Prostate gland (tissue), 2 donors: ENCODE results near the gene ZNF639. TPM values are rescaled to one million over a fixed set of nuclear protein-coding genes. Genes with fewer than 3 reads are reported as not detected.
"Not testable (repeated sequence)": the region's sequence is repeated elsewhere in the genome, so short reads cannot be mapped to it uniquely, and the experiment has no call there.

ENCODE experiments used
- DNase-seq: peaks from one replicate; pipeline ENCODE4 v3.0.0-alpha.2; 2019; ENCODE audit warnings: low spot score
- H3K27ac ChIP-seq, 2 donors: fragments of 200-600 bp; sonication (generic); 2 replicates each; pipeline ENCODE4 v1.5.1; 2017 to 2019
- H3K27me3 ChIP-seq: fragments of 200-600 bp; sonication (generic); replicated peaks from 2 replicates; pipeline ENCODE4 v1.5.1; 2019; ENCODE audit not compliant: insufficient read depth
- H3K36me3 ChIP-seq, 2 donors: fragments of 200-600 bp; sonication (generic); 1 replicate in 1 of 2; 2 replicates in 1 of 2; pipeline versions ENCODE4 v1.5.1 to v1.8.1; 2017 to 2019
- H3K4me1 ChIP-seq: fragments of 200-600 bp; sonication (generic); replicated peaks from 2 replicates; pipeline ENCODE4 v1.5.1; 2019
- H3K4me3 ChIP-seq, 2 donors: fragments of 200-600 bp; sonication (generic); 2 replicates each; pipeline ENCODE4 v1.5.1; 2017 to 2019
- H3K9me3 ChIP-seq: fragments of 200-600 bp; sonication (generic); 2 replicates; pipeline ENCODE4 v1.5.1; 2017
- CTCF ChIP-seq, 4 experiments: fragments of 200-600 bp in 2 of 4; fragments of 450-650 bp in 2 of 4; sonication (generic) in 2 of 4; IDR thresholded peaks; 1 replicate in 3 of 4; 2 replicates in 1 of 4; pipeline ENCODE4 v1.5.1; 2016 to 2019; ENCODE audit warnings: antibody characterized with exemption in 4 of 4, mild to moderate bottlenecking in 2 of 4, moderate library complexity in 2 of 4
- POLR2A ChIP-seq: fragments of 450-650 bp; IDR thresholded peaks from one replicate; pipeline ENCODE4 v1.6.1; 2016; ENCODE audit warnings: antibody characterized with exemption, mild to moderate bottlenecking
- POLR2AphosphoS5 ChIP-seq: sonication (generic); formaldehyde crosslinking; IDR thresholded peaks from one replicate; pipeline ENCODE4 v1.6.1; 2017; ENCODE audit warnings: antibody characterized with exemption
- WGBS: methylation state at CpG from one replicate; pipeline ENCODE4 v1.1.5; 2018; 5-methylcytosine and 5-hydroxymethylcytosine counted together
- intact Hi-C: fragments of 100-400 bp; cut with DNase I; formaldehyde crosslinking; loops from one replicate; pipeline ENCODE4 v1.14.2; 2022
- total RNA-seq, 2 donors: library from RNA; depleted of rRNA; stranded (reverse); fragments of >200 nt; gene quantifications; one replicate each; pipeline ENCODE4 v1.1.0, GENCODE V29; 2016

Gene ZNF639, protein sequence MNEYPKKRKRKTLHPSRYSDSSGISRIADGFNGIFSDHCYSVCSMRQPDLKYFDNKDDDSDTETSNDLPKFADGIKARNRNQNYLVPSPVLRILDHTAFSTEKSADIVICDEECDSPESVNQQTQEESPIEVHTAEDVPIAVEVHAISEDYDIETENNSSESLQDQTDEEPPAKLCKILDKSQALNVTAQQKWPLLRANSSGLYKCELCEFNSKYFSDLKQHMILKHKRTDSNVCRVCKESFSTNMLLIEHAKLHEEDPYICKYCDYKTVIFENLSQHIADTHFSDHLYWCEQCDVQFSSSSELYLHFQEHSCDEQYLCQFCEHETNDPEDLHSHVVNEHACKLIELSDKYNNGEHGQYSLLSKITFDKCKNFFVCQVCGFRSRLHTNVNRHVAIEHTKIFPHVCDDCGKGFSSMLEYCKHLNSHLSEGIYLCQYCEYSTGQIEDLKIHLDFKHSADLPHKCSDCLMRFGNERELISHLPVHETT
- total RNA-seq, result 10 to 100 TPM; 48.6 to 50.7 TPM

- intact Hi-C loops, result loop anchor here (2.0 to 5.0 kb wide), 2 partner anchors 176 to 240 kb away; partner anchors contain the start of gene ACTL6A
- peaks cover 4% of the 10 kb centered on the region for H3K4me1 ChIP-seq
- no peaks in the 10 kb centered on the region for H3K36me3 ChIP-seq
- TF ChIP-seq POLR2AphosphoS5 (no peak), CTCF (IDR thresholded peaks at IDR 0.05) (peak; percentile 74 to 82 (median 80)), POLR2A (peak; percentile 46)
- no peaks in the 10 kb centered on the region for H3K9me3 ChIP-seq
- under 1% methylated on average over 44 of the region's 75 CpGs for WGBS
- H3K4me3 ChIP-seq, result peak within 1 kb of the TSS; percentile 72 to 86
- peak; percentile 64 for DNase-seq
- peak within 1 kb of the TSS; percentile 95 for H3K27ac ChIP-seq
- no peaks in the 10 kb centered on the region for H3K27me3 ChIP-seq
These were observed at the start of gene ZNF639 for GRCh38 chr3:179322286-179323196. ZNF639 (plus strand) TSS chr3:179323031; CDS start chr3:179328294, 5,263 bp downstream.

DNA sequence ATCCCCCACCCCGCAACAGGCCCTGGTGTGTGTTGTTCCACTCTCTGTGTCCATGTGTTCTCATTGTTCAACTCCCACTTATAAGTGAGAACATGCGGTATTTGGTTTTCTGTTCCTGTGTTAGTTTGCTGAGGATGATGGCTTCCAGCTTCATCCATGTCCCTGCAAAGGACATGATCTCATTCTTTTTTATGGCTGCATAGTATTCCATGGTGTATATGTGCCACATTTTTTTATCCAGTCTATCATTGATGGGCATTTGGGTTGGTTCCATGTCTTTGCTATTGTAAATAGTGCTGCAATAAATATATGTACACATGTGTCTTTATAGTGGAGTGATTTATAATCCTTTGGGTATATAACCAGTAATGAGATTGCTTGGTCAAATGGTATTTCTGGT, 48.4 kb upstream of the ZNF639 start:
- intact Hi-C loops, H3K4me1 ChIP-seq, H3K36me3 ChIP-seq, H3K9me3 ChIP-seq, H3K4me3 ChIP-seq, H3K27me3 ChIP-seq, H3K27ac ChIP-seq, DNase-seq: not testable (repeated sequence)
- WGBS, result 95% methylated on average over 2 of the region's 2 CpGs

GRCh38 chr3:179276001-179276400, 46.8 kb upstream of the ZNF639 start:
- Histone ChIP-seq H3K36me3 (no peaks in the 10 kb centered on the region), H3K9me3 (no peaks in the 10 kb centered on the region), H3K27ac (no peak overlapping the region), H3K4me1 (no peaks in the 10 kb centered on the region), H3K4me3 (no peak overlapping the region), H3K27me3 (no peaks in the 10 kb centered on the region)
- 63% methylated on average over 3 of the region's 3 CpGs for WGBS
- DNase-seq, result no peak
- intact Hi-C loops, result no loop called here
- no peak for TF ChIP-seq CTCF (IDR thresholded peaks at IDR 0.05)
- no peak for TF ChIP-seq POLR2A
- no peak for TF ChIP-seq POLR2AphosphoS5

GRCh38 chr3:179276743-179277142, 46.1 kb upstream of the ZNF639 start:
- TF ChIP-seq CTCF (IDR thresholded peaks at IDR 0.05) (no peak), POLR2A (no peak), POLR2AphosphoS5 (no peak)
- intact Hi-C loops, result no loop called here
- no peak for DNase-seq
- Histone ChIP-seq H3K4me3 (no peak overlapping the region), H3K4me1 (no peaks in the 10 kb centered on the region), H3K27me3 (no peaks in the 10 kb centered on the region), H3K27ac (no peak overlapping the region), H3K9me3 (no peaks in the 10 kb centered on the region), H3K36me3 (no peaks in the 10 kb centered on the region)
- WGBS, result 92% methylated on average over 3 of the region's 3 CpGs

DNA sequence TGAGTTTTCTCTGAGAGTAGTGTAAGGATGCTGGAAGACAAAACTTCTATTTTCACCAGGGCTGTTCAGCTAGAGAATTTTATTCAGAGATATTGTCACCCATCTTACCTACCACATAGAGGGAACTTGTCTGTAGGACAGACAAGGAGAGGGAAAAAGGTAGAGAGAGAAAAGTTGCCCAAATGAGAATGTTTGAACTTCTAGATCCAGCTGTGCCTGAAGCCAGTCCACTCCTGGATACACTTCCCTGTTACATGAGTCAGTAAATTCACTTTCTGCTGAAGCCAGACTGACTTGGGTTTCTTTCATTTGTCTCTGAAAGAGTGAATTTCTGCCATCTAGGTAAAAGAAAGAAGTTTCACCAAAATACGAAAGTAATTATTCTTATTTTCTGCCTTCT, 44.7 kb upstream of the ZNF639 start:
- DNase-seq, result no peak
- intact Hi-C loops, result no loop called here
- H3K4me1 ChIP-seq, result no peaks in the 10 kb centered on the region
- H3K27ac ChIP-seq, result no peak overlapping the region
- TF ChIP-seq CTCF (IDR thresholded peaks at IDR 0.05) (no peak), POLR2AphosphoS5 (no peak), POLR2A (no peak)
- no peaks in the 10 kb centered on the region for H3K27me3 ChIP-seq
- H3K4me3 ChIP-seq, result no peak overlapping the region
- 100% methylated on average over 1 of the region's 1 CpG for WGBS
- no peaks in the 10 kb centered on the region for H3K36me3 ChIP-seq
- H3K9me3 ChIP-seq, result no peaks in the 10 kb centered on the region
